Measurements from ENCODE around the gene PDE1A.

The PDE1A gene

GRCh38 chr2:182186132-182186735, 240.6 kb downstream of the PDE1A start:
- no peak for DNase-seq

GRCh38 chr2:182182436-182182835, 244.4 kb downstream of the PDE1A start:
- DNase-seq = no peak

- DNase-seq = no peak
These were observed 245.5 kb downstream of the PDE1A start for GRCh38 chr2:182181381-182181780.

GRCh38 chr2:182179176-182179575, 247.7 kb downstream of the PDE1A start:
- DNase-seq = no peak

- DNase-seq = no peak
These were observed 252.8 kb downstream of the PDE1A start for GRCh38 chr2:182173944-182174622.

DNA sequence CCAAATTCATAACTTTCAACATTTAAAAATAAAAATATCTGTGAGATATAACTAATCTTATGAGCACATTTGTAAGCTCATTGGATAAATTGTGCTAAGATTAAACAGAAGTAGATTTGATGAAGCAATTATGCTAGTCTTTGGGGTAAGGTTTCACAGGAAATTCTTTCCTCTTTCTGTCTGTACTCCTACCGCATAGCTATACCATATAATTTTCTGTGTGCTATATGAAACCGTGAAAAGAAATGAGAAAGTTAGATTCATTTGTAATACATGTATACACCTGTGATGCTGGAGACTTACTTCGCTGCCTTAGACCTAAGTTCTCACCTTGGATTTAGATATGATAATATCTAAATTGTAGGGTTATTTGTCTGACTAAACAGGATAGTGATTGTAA, 256.5 kb downstream of the PDE1A start:
- no peak for DNase-seq

DNA sequence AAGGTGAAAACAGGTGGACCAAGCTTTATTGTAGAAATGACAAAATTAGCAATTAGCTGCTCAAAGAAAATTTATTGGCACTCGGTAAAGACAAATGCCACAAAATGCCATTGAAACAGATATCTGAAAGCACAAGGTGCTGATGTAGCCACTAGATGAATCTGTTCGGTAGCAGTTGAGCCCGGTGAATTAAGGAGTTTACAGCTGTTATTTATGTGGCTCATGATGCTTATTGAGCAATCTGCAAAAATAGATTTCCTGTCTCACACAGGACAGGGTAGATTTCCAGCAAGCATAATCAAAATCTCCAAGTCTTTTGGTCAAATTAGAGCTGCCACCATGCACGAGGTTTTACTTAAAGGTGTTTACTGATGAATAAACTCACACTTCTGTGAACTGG, 259.0 kb downstream of the PDE1A start:
- DNase-seq = no peak

DNA sequence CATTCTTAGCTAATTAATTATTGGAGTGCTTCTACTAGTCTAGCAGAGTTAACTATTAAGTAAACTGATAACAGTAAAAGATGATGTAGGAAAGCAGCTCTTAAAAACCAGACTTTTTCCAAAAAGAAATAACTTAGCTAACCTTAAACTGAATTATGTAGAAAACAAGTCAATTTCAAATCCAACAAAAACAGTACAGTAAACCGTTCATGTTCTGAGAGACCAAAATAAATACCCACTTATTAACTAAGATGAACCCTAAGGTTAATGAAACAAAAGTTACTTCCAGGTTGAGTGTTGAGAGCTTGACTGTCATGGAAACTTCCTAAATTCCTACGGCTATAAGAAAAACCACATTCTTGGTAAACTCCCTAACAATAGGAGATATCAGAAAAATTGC, 260.0 kb downstream of the PDE1A start:
- DNase-seq = no peak

- no peak for DNase-seq
These were observed 260.4 kb downstream of the PDE1A start for GRCh38 chr2:182166406-182166805.

- no peak for DNase-seq
These were observed 261.6 kb downstream of the PDE1A start for GRCh38 chr2:182165202-182165601.

GRCh38 chr2:182164686-182165085, 262.1 kb downstream of the PDE1A start:
- DNase-seq = no peak

GRCh38 chr2:182163878-182164277, 263.0 kb downstream of the PDE1A start:
- DNase-seq = no peak

DNA sequence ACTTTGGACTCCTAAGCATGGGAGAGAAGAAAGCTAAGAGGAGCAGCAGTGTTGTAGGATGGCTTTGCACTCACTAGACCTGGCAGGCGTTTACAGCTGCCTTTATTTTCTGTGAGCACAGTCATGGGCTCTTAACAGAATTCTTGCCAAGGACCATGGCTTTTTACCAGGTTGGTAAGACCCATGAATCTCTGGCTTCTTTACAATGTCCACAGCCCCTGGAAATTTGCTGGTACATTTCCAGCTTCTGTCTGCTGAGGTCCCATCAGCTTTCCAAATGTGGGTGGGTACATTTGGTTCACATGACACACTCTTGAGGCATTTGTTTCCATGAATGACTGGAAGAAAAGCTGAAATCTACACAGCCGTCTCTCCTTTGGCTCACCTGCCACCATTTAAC, 278.5 kb downstream of the PDE1A start:
- no peak for DNase-seq

DNA sequence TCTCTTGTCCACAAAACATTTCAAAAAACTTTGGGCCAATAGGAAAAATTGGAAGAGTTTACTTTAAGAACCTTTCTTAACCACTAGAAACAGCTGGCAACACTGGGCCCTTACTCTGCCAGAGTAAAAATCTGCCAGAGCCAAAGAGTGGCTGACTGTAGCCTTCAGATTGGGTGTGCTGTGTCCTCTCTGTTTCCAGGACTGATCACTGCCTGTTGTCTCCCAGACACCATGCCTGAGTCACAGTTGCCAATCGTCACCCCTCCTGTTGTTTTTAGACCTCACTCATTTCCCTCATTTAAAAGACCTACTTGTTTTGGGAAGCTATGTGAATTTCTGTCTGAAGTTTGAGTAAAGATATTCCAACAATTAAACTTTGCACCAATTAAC, 282.1 kb downstream of the PDE1A start:
- no peak for DNase-seq

DNA sequence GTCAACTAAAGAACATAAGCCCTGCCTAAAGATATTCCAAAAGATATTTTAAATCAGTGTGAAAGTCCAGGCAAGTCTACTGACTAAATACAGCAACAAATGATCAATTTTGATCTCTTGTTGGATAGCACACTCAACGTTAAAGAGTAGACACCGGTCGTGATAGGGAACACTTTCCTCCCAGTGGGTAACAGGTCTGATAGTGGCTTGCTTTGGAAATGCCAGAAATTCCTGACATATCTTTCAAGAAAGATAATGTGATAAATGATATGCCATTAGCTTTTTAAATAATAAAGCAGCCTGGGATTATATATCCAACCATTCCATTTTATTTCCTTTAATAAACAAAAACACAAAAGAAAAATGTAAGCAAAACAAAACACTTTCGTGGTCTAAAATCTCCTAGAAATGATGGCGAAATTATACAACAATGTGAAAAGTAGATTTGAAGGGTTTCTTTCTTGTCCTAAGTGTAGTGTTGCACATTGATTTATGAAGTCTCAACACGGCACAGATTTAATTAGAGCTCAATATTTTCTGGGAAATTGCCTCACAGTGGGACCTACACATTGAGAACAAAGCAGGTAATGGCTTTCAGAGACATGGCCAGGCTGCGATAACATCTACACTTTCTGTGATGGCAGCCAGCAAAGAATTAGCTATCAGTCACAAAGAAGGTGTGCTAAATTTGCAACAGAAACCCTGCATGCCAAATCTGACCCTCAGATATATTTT, 282.6 kb downstream of the PDE1A start:
- no peak for DNase-seq

GRCh38 chr2:182142062-182142461, 284.8 kb downstream of the PDE1A start:
- DNase-seq = no peak

- no peak for DNase-seq
These were observed 292.6 kb downstream of the PDE1A start for GRCh38 chr2:182134201-182134600.

DNA sequence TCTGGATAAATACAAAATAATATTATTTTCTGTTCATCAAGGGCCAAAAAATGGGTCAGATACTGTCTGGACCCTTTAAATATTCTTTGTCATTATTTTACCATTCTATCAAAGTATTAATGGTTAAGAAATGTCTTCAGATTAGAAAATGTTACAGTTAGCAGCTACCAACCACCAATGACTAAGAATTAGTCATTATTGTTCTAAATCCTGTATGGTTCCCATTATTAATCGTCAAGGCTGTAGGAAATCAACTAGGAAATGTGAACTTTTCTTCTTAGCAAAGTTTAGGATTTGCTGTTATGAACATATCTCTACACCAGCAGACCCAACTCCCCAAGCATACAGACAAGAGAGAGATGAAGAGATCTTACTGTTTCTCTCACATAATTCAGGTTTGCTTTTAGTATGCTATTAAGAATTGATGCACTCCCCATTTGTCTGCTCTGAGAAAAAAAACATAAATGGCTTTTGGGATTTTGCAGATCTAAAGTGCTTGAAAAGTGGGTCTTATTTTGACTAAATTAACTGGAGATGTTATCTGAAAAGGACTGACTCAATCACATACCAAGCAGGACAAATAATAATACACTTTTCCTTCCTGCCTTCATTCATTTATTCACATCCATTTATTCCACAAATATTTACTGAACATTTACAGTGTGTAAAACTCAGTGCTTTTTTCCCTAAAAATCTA, 293.5 kb downstream of the PDE1A start:
- DNase-seq = no peak

GRCh38 chr2:182132605-182133004, 294.2 kb downstream of the PDE1A start:
- DNase-seq = no peak

DNA sequence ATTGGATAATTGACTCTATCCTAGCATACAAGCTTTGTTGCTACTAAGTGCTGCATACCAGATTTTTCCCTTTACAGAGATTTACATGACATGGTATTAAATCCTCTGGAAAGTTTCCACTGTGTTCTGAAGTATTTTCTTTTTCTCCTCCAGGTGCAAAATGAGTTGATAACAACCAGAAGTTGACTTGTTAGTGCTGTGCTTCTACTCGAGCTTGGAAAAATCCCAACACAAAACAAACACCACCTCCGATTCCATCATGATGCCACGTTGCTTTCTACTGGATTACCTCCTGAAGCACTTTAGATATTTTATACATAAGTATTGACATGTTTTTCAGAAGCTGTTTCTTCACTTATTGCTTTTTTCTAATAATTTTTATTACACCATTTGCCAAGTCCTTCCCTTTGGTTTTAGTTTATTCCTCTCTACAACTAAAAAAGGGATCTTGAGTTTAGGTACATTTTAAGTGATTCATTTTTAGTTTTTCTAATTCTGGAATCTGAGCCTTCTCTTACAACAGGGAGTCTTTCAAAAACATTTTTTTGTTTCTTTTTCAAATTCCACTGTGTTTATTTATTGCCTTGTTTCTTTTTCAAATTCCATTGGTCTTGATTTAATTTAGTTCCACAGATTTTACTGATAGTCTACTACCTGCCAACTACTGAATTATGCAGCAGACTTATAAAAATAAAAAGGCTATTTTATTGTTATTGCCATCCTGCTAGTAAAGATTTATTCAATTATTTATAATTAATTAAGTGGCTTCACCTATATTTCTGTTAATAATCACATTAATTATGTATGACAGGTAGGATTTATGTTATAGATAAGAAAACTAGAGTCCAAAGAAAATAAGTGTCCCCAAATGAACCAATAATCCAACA, 297.8 kb downstream of the PDE1A start:
- no peak for DNase-seq

GRCh38 chr2:182117196-182117595, 309.6 kb downstream of the PDE1A start:
- DNase-seq = no peak

DNA sequence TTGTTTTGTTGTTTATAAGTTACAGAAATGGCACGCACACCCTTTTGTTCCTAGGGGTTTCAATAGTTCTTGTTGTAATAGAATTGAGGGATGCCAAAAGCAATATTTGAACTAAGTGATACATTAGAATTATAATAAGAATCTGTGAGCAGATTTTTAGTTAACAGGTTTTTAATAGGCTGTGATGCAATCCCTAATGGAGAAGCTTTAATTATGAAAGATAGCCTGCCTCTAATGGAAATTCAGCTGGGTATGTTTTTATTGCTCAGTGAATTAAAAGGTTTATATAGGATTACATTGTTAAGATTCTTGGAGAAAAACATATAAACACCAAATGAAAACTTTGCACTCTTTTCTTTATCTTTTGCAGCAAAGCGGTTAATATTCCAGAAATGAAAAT, 310.1 kb downstream of the PDE1A start:
- DNase-seq = no peak

DNA sequence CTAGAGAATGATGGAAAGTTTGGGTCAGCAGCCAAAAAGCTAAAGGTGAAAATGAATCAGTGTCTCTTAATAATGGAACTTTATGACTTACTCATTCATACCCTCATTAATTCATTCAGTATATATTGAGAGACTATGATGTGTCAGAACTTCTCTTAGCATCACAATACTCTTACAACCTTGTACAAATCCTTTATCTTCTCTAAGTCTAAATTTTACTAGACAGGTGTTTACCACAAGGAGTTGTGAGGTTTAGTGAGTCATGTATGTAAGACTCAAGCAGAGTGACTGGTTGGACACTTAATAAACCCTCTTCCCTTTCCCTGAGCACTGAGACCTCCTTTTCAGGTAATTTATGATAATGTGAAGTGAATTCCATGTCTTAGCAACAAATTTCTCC, 311.6 kb downstream of the PDE1A start:
- no peak for DNase-seq

Measured in activated CD4-positive, alpha-beta T cell treated with anti-CD3 and anti-CD28 coated beads for 4 hours (primary cell).